ENCODE results near the gene ZBTB4. TPM values are rescaled to one million over a fixed set of nuclear protein-coding genes. Genes with fewer than 3 reads are reported as not detected.

Gene ZBTB4
- total RNA-seq, 4 donors from 2014 or later, result 22.7 to 116 (median 39.2) TPM

DNA sequence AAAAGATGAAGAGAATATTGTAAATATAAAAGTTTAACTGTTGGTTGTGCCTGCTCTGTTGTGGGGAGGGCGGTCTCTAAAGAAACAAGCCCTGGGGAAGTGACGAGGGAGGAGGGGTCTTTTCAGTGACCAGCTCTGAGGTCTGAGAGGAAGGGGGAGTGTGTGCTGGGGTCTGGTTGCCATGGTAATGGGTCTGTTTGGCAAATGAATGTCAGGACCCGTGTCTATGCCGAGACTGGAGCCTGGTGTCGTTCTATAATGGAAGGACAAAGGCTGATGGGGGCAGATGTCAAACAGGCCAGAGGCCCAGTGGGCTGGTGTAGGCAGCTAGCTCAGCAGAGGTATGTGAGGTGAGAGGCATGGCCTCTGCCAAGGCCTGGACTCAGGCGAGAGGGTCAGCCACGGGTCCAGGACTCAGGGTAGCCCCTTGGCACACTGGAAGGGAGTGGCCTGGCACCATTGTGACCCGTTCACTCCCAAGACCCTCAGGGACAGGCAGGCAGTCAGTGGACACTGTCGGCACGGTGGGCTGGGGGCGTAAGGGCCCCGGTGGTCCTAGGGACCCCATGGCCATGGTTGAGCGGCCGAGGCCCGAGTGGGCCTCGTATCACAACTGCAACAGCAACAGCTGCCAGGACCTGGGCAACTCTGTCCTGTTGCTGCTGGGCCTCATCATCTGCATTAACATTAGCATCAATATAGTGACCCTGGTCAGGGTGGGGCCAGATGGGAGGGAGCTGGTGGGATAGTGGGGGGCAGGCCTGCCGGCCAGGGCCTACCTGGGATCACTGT lies 59.4 kb downstream of the ZBTB4 start, which contains the start of gene SPEM1:
SPEM1 (plus strand) TSS at position 506 of the 792 bp plus-strand sequence; CDS start at position 567, 61 bp downstream.
- no peak for DNase-seq
- TF ChIP-seq POLR2A (IDR thresholded peaks at IDR 0.05), result no peak
- TF ChIP-seq, protein P1, sequence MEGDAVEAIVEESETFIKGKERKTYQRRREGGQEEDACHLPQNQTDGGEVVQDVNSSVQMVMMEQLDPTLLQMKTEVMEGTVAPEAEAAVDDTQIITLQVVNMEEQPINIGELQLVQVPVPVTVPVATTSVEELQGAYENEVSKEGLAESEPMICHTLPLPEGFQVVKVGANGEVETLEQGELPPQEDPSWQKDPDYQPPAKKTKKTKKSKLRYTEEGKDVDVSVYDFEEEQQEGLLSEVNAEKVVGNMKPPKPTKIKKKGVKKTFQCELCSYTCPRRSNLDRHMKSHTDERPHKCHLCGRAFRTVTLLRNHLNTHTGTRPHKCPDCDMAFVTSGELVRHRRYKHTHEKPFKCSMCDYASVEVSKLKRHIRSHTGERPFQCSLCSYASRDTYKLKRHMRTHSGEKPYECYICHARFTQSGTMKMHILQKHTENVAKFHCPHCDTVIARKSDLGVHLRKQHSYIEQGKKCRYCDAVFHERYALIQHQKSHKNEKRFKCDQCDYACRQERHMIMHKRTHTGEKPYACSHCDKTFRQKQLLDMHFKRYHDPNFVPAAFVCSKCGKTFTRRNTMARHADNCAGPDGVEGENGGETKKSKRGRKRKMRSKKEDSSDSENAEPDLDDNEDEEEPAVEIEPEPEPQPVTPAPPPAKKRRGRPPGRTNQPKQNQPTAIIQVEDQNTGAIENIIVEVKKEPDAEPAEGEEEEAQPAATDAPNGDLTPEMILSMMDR (IDR thresholded peaks at IDR 0.05), result no peak
- no peaks in the 10 kb centered on the region for H3K27me3 ChIP-seq
- intact Hi-C loops (cut with DNase I; ENCODE audit: low total_unique reads), result no loop called here
- no peaks in the 10 kb centered on the region for H3K36me3 ChIP-seq
- no peak within 1 kb of the TSS for H3K4me3 ChIP-seq
- H3K4me1 ChIP-seq, result no peaks in the 10 kb centered on the region
- H3K27ac ChIP-seq, result no peak within 1 kb of the TSS
- no peaks in the 10 kb centered on the region for H3K9me3 ChIP-seq

DNA sequence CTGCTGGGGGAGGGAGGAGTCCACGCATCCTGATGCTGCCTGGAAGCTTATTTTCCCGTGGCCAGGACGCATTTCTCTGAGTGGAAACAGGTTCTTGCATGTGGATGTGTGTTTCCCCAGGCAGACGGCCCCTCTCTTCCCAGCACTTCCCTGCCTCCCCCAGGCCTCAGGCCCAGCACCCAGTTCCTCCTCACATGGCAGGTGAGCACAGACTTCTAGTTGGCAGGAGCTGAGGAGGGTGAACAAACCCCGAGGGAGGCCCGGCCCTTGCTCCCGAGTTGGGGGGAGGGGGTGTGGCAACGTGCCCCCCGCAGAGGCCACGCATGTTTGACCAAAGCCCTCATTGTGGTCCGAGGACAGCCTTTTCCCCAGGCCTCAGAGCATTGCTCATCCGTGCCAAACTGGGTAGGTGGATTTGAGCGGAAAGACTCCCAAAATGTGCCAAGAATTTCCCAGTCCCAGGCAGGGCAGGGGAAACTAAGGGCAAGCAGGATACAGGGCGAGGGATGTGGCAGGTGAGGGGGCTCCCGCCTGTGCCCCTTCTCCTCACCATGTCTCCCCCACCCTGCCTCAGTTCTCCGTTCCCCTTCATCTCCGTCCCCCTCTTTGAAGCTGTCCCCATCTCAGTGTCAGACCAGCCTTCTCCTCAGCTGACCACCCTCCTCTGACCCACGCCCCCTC lies 60.8 kb downstream of the ZBTB4 start:
- intact Hi-C loops (cut with DNase I; ENCODE audit: low total_unique reads), result no loop called here

DNA sequence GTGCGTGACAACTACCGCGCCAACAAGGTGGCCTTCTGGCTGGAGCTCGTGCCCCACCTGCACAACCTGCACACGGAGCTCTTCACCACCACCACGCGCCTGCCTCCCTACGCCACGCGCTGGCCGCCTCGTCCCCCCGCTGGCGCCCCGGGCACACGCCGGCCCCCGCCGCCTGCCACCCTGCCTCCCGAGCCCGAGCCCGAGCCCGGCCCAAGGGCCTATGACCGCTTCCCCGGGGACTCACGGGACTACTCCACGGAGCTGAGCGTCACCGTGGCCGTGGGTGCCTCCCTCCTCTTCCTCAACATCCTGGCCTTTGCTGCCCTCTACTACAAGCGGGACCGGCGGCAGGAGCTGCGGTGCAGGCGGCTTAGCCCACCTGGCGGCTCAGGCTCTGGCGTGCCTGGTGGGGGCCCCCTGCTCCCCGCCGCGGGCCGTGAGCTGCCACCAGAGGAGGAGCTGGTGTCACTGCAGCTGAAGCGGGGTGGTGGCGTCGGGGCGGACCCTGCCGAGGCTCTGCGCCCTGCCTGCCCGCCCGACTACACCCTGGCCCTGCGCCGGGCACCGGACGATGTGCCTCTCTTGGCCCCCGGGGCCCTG lies 62.3 kb downstream of the ZBTB4 start:
- TF ChIP-seq POLR2A (IDR thresholded peaks at IDR 0.05), result no peak
- TF ChIP-seq, protein P1 (IDR thresholded peaks at IDR 0.05), result no peak
- Histone ChIP-seq H3K27me3 (no peaks in the 10 kb centered on the region), H3K4me3 (no peak overlapping the region), H3K27ac (no peak overlapping the region), H3K9me3 (no peaks in the 10 kb centered on the region), H3K4me1 (no peaks in the 10 kb centered on the region), H3K36me3 (no peaks in the 10 kb centered on the region)
- intact Hi-C loops (cut with DNase I; ENCODE audit: low total_unique reads), result no loop called here
- DNase-seq, result no peak

More for the DNA sequence above, 60.8 kb downstream of the ZBTB4 start:
- no peak for DNase-seq
- TF ChIP-seq POLR2A (IDR thresholded peaks at IDR 0.05), result no peak
- TF ChIP-seq, protein P1 (IDR thresholded peaks at IDR 0.05), result no peak
- no peak overlapping the region for H3K27ac ChIP-seq
- H3K4me1 ChIP-seq, result no peaks in the 10 kb centered on the region
- H3K9me3 ChIP-seq, result no peaks in the 10 kb centered on the region
- H3K36me3 ChIP-seq, result no peaks in the 10 kb centered on the region
- no peaks in the 10 kb centered on the region for H3K27me3 ChIP-seq
- H3K4me3 ChIP-seq, result no peak overlapping the region

DNA sequence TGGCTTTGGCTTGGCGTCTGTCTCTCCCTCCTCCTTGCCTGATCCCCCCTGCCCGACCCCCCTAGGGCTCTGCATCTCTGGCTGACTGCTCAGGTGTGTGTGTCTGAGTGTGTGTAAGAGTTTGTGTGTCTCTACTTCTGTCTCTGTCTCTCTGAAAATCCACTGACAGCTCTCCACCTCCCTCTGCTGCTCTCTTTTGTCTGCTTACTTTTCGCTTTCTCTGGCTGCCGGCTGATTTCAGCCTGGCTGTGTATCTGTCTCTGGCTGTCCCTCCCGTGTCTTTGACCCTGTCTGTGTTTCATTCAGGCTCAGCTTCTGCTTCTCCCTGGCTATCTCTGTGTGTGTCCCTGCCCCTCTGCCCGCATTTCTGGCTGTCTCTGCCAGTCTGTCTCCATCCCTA lies 63.1 kb downstream of the ZBTB4 start:
- no peak overlapping the region for H3K27ac ChIP-seq
- no peaks in the 10 kb centered on the region for H3K9me3 ChIP-seq
- no peaks in the 10 kb centered on the region for H3K36me3 ChIP-seq
- no peaks in the 10 kb centered on the region for H3K4me1 ChIP-seq
- intact Hi-C loops (cut with DNase I; ENCODE audit: low total_unique reads), result no loop called here
- no peak overlapping the region for H3K4me3 ChIP-seq
- DNase-seq, result no peak
- H3K27me3 ChIP-seq, result no peaks in the 10 kb centered on the region
- no peak for TF ChIP-seq POLR2A (IDR thresholded peaks at IDR 0.05)
- TF ChIP-seq, protein P1 (IDR thresholded peaks at IDR 0.05), result no peak

DNA sequence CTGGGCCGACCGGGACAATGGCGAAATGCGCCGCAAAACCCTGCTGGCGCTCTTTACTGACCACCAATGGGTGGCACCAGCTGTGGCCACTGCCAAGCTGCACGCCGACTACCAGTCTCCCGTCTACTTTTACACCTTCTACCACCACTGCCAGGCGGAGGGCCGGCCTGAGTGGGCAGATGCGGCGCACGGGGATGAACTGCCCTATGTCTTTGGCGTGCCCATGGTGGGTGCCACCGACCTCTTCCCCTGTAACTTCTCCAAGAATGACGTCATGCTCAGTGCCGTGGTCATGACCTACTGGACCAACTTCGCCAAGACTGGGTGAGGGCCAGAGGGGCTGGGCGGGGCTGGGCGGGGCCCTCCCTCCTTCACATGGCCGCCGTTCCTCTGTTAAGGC lies 63.6 kb downstream of the ZBTB4 start:
- no peak overlapping the region for H3K27ac ChIP-seq
- no peaks in the 10 kb centered on the region for H3K36me3 ChIP-seq
- DNase-seq, result no peak
- no peak overlapping the region for H3K4me3 ChIP-seq
- H3K4me1 ChIP-seq, result no peaks in the 10 kb centered on the region
- intact Hi-C loops (cut with DNase I; ENCODE audit: low total_unique reads), result no loop called here
- TF ChIP-seq, protein P1 (IDR thresholded peaks at IDR 0.05), result no peak
- TF ChIP-seq POLR2A (IDR thresholded peaks at IDR 0.05), result no peak
- H3K9me3 ChIP-seq, result no peaks in the 10 kb centered on the region
- H3K27me3 ChIP-seq, result no peaks in the 10 kb centered on the region

Measured in uterus (tissue), 4 donors.